K562 (cell line): ENCODE data around the gene NRSN2. TPM values are rescaled to one million over a fixed set of nuclear protein-coding genes. Genes with fewer than 3 reads are reported as not detected.

Experiments used
- CXXC5 ChIP-seq: fragments of 250-450 bp; sonication (Bioruptor Pico); IDR thresholded peaks from 2 replicates; pipeline ENCODE4 v1.8.0; 2022; ENCODE audit warnings: inconsistent platforms, mild to moderate bottlenecking, moderate library complexity
- LEF1 ChIP-seq: fragments of 450-650 bp; IDR thresholded peaks from 2 replicates; pipeline ENCODE4 v1.6.1; 2016; ENCODE audit warnings: mild to moderate bottlenecking
- NFIC ChIP-seq: fragments of 450-650 bp; IDR thresholded peaks from 2 replicates; pipeline ENCODE4 v1.6.1; 2017; ENCODE audit warnings: mild to moderate bottlenecking, inconsistent platforms
- NR2C2 ChIP-seq, 2 experiments: fragments of 200-800 bp in 1 of 2; sonication (Bioruptor generic) in 1 of 2; sonication (generic) in 1 of 2; formaldehyde crosslinking in 1 of 2; IDR thresholded peaks; 2 replicates each; pipeline versions ENCODE4 v1.6.1 to v1.8.0; 2016 to 2022; ENCODE audit warnings: mild to moderate bottlenecking in 1 of 2, missing compliant biosample characterization in 1 of 2, missing genetic modification characterization in 1 of 2, missing genetic modification reagents in 1 of 2
- PHTF2 ChIP-seq: fragments of 250-450 bp; sonication (Bioruptor Pico); IDR thresholded peaks from 2 replicates; pipeline ENCODE4 v1.5.0; 2021; ENCODE audit warnings: mild to moderate bottlenecking
- POLR2H ChIP-seq: IDR thresholded peaks from 2 replicates; pipeline ENCODE4 v1.6.1; 2016; ENCODE audit warnings: missing genetic modification characterization, low read depth, mild to moderate bottlenecking, control low read depth, missing compliant biosample characterization, moderate library complexity
- SMARCE1 ChIP-seq: fragments of 450-650 bp; IDR thresholded peaks from 2 replicates; pipeline ENCODE4 v1.7.1; 2016; ENCODE audit warnings: mild to moderate bottlenecking
- ZNF699 ChIP-seq: fragments of 250-450 bp; sonication (Bioruptor Pico); IDR thresholded peaks from 2 replicates; pipeline ENCODE4 v1.8.0; 2021; ENCODE audit warnings: mild to moderate bottlenecking, moderate library complexity; ENCODE audit not compliant: insufficient replicate concordance
- polyA plus RNA-seq, 8 experiments: library from polyadenylated mRNA; depleted of rRNA in 4 of 8; stranded (reverse) in 5 of 8; unstranded in 3 of 8; fragments of >200 nt; fragmentation: Nextera tagmentation in 2 of 8; fragmentation: Illumina TruSeq in 1 of 8; extraction: Ambion mirVana in 2 of 8; extraction: Trizol in 1 of 8; gene quantifications; 2 replicates each; pipeline versions ENCODE4 v1.2.1 to v1.2.3, GENCODE V29; 2011 to 2014; ENCODE audit warnings: inconsistent platforms in 1 of 8, missing spikeins in 1 of 8
- total RNA-seq, 7 experiments: library from RNA; depleted of rRNA in 6 of 7; stranded (reverse); fragments of >200 nt in 6 of 7; fragmentation: Illumina TruSeq in 2 of 7; extraction: Trizol in 2 of 7; gene quantifications; 2 replicates each; pipeline versions ENCODE4 v1.2.1 to v1.2.3, GENCODE V29; 2011 to 2021; ENCODE audit warnings: low replicate concordance in 1 of 7
- TF ChIP-seq, protein P1 (sequence below), 2 experiments: fragments of 450-650 bp in 1 of 2; sonication (generic) in 1 of 2; formaldehyde crosslinking in 1 of 2; IDR thresholded peaks in 1 of 2; conservative IDR thresholded peaks in 1 of 2; 2 replicates each; pipeline versions ENCODE4 v1.6.1 to v1.8.1; 2016 to 2023; ENCODE audit warnings: mild to moderate bottlenecking in 2 of 2, moderate library complexity in 2 of 2, inconsistent platforms in 1 of 2, missing genetic modification reagents in 1 of 2
- TF ChIP-seq, protein P2 (sequence below): sonication (generic); formaldehyde crosslinking; IDR thresholded peaks from 2 replicates; pipeline ENCODE4 v1.8.0; 2022; ENCODE audit warnings: missing genetic modification reagents, mild to moderate bottlenecking, moderate library complexity, borderline replicate concordance
- TF ChIP-seq, protein P3 (sequence below): fragments of 450-650 bp; formaldehyde crosslinking; IDR thresholded peaks from 2 replicates; pipeline ENCODE4 v1.4.0; 2022; ENCODE audit warnings: missing genetic modification characterization
- TF ChIP-seq, protein P4 (sequence below), 2 experiments: fragments of 450-650 bp; formaldehyde crosslinking in 1 of 2; IDR thresholded peaks; 2 replicates each; pipeline versions ENCODE4 v1.4.0 to v1.6.1; 2014 to 2020; ENCODE audit warnings: mild to moderate bottlenecking in 2 of 2, borderline replicate concordance in 1 of 2, low read depth in 1 of 2

Gene NRSN2
- total and polyA plus RNA-seq, 9 of the 15 experiments (the other 6 are each of a cell fraction or from before 2014, with no cell fraction given), result 7.5 to 29.7 (median 11.1) TPM

DNA sequence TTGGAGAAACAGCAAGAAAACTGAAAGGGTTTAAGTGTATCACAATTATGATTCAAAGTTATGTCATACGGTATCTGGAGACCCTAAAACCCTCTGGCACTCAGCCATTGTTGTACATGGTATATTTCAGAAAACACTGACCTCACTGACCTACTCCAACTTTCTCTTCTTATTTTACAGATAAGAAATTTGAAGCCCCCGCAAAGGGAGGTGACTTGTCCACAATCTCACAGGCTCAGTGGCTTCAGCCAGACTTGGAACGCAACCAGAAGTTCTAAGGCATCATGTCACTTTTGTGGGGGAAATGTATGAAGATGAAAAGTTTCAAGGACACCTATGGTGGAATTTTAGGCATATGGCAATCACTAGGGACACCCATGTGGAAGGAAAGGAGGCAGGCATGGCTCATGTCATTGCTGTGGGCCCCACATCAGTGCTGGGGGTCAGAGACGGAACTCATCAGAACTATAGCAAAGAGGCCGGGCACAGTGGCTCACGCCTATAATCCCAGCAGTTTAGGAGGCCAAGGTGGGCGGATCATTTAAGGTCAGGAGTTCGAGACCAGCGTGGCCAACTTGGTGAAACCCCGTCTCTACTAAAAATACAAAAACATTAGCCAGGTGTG lies 28.5 kb downstream of the NRSN2 start (continued):
- TF ChIP-seq, protein P1, sequence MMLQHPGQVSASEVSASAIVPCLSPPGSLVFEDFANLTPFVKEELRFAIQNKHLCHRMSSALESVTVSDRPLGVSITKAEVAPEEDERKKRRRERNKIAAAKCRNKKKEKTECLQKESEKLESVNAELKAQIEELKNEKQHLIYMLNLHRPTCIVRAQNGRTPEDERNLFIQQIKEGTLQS (IDR thresholded peaks at IDR 0.05), result no peak
- TF ChIP-seq, protein P1 (CRISPR knock-in tag; conservative IDR thresholded peaks at IDR 0.05), result no peak
- TF ChIP-seq, protein P2, sequence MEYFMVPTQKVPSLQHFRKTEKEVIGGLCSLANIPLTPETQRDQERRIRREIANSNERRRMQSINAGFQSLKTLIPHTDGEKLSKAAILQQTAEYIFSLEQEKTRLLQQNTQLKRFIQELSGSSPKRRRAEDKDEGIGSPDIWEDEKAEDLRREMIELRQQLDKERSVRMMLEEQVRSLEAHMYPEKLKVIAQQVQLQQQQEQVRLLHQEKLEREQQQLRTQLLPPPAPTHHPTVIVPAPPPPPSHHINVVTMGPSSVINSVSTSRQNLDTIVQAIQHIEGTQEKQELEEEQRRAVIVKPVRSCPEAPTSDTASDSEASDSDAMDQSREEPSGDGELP (CRISPR knock-in tag), result 0 out of 2 replicates have a peak, but pooled peaks have one; percentile 20
- TF ChIP-seq, protein P3, sequence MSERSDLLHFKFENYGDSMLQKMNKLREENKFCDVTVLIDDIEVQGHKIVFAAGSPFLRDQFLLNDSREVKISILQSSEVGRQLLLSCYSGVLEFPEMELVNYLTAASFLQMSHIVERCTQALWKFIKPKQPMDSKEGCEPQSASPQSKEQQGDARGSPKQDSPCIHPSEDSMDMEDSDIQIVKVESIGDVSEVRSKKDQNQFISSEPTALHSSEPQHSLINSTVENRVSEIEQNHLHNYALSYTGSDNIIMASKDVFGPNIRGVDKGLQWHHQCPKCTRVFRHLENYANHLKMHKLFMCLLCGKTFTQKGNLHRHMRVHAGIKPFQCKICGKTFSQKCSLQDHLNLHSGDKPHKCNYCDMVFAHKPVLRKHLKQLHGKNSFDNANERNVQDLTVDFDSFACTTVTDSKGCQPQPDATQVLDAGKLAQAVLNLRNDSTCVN (CRISPR knock-in tag), result no peak
- peak; percentile 57 for TF ChIP-seq POLR2H
- TF ChIP-seq SMARCE1, result peak; percentile 27
- TF ChIP-seq ZNF699 (CRISPR knock-in tag), result no peak
- TF ChIP-seq PHTF2 (CRISPR knock-in tag), result no peak
- peak; percentile 51; the same call in 1 of the 2 replicates for TF ChIP-seq LEF1
- no peak for TF ChIP-seq NR2C2 (CRISPR knock-in tag; IDR thresholded peaks at IDR 0.05)
- peak; percentile 49 for TF ChIP-seq NR2C2 (tag; IDR thresholded peaks at IDR 0.05)
- TF ChIP-seq NFIC, result peak; percentile 90
- TF ChIP-seq, protein P4, sequence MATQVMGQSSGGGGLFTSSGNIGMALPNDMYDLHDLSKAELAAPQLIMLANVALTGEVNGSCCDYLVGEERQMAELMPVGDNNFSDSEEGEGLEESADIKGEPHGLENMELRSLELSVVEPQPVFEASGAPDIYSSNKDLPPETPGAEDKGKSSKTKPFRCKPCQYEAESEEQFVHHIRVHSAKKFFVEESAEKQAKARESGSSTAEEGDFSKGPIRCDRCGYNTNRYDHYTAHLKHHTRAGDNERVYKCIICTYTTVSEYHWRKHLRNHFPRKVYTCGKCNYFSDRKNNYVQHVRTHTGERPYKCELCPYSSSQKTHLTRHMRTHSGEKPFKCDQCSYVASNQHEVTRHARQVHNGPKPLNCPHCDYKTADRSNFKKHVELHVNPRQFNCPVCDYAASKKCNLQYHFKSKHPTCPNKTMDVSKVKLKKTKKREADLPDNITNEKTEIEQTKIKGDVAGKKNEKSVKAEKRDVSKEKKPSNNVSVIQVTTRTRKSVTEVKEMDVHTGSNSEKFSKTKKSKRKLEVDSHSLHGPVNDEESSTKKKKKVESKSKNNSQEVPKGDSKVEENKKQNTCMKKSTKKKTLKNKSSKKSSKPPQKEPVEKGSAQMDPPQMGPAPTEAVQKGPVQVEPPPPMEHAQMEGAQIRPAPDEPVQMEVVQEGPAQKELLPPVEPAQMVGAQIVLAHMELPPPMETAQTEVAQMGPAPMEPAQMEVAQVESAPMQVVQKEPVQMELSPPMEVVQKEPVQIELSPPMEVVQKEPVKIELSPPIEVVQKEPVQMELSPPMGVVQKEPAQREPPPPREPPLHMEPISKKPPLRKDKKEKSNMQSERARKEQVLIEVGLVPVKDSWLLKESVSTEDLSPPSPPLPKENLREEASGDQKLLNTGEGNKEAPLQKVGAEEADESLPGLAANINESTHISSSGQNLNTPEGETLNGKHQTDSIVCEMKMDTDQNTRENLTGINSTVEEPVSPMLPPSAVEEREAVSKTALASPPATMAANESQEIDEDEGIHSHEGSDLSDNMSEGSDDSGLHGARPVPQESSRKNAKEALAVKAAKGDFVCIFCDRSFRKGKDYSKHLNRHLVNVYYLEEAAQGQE (IDR thresholded peaks at IDR 0.05; ENCODE audit: borderline replicate concordance), result no peak
- TF ChIP-seq, protein P4 (CRISPR knock-in tag; IDR thresholded peaks at IDR 0.05; ENCODE audit: low read depth), result no peak
- peak; percentile 33 for TF ChIP-seq CXXC5
